Astrocyte (in vitro differentiated cells and primary cell): ENCODE results near the gene TPM3. TPM values are rescaled to one million over a fixed set of nuclear protein-coding genes. Genes with fewer than 3 reads are reported as not detected.
"Not testable (repeated sequence)": the region's sequence is repeated elsewhere in the genome, so short reads cannot be mapped to it uniquely, and the experiment has no call there.

Source experiments
- DNase-seq: peaks from one replicate; pipeline ENCODE4 v3.0.0-alpha.2; 2010; ENCODE audit warnings: low read depth
- FAIRE-seq: peaks from 2 replicates; lab custom pipeline; 2011; peaks lifted over from hg19 to GRCh38; lab: Jason Lieb, UNC
- H2AFZ ChIP-seq: 2 replicates; pipeline ENCODE4 v1.6.0; 2012; ENCODE audit warnings: low read depth, low read length, inconsistent platforms
- H3K27ac ChIP-seq: 2 replicates; pipeline ENCODE4 v1.5.1; 2011; ENCODE audit warnings: low read depth, low read length, inconsistent platforms
- H3K27me3 ChIP-seq: 2 replicates; pipeline ENCODE4 v1.6.0; 2011; ENCODE audit warnings: low read length, inconsistent platforms; ENCODE audit not compliant: insufficient read depth
- H3K36me3 ChIP-seq: 2 replicates; pipeline ENCODE4 v1.5.1; 2011; ENCODE audit warnings: low read length, inconsistent platforms; ENCODE audit not compliant: insufficient read depth
- H3K4me1 ChIP-seq: 2 replicates; pipeline ENCODE4 v1.5.1; 2011; ENCODE audit warnings: low read length, inconsistent platforms; ENCODE audit not compliant: insufficient read depth
- H3K4me2 ChIP-seq: 2 replicates; pipeline ENCODE4 v1.6.0; 2012; ENCODE audit warnings: low read length, inconsistent platforms
- H3K4me3 ChIP-seq: 2 replicates; pipeline ENCODE4 v1.5.1; 2011; ENCODE audit warnings: low read depth, mild to moderate bottlenecking, low read length, inconsistent platforms; ENCODE audit not compliant: insufficient read depth
- H3K79me2 ChIP-seq: 2 replicates; pipeline ENCODE4 v1.6.0; 2012; ENCODE audit warnings: mild to moderate bottlenecking, low read length, inconsistent platforms; ENCODE audit not compliant: insufficient read depth
- H3K9ac ChIP-seq: 2 replicates; pipeline ENCODE4 v1.6.0; 2012; ENCODE audit warnings: mild to moderate bottlenecking, low read length, inconsistent platforms
- H3K9me3 ChIP-seq: 2 replicates; pipeline ENCODE4 v1.5.1; 2012; ENCODE audit warnings: low read depth, mild to moderate bottlenecking, low read length, inconsistent platforms; ENCODE audit not compliant: insufficient read depth
- H4K20me1 ChIP-seq: 2 replicates; pipeline ENCODE4 v1.6.0; 2012; ENCODE audit warnings: low read length, inconsistent platforms; ENCODE audit not compliant: insufficient read depth
- H3K27ac Mint-ChIP-seq: one replicate; pipeline ENCODE4 v1.8.0; 2021; ENCODE audit warnings: mild to moderate bottlenecking, mixed read lengths; ENCODE audit not compliant: unreplicated experiment
- H3K27me3 Mint-ChIP-seq: one replicate; pipeline ENCODE4 v1.8.0; 2021; ENCODE audit warnings: low read depth, mixed read lengths; ENCODE audit not compliant: unreplicated experiment
- H3K36me3 Mint-ChIP-seq: one replicate; pipeline ENCODE4 v1.8.0; 2021; ENCODE audit warnings: low read depth, mixed read lengths; ENCODE audit not compliant: unreplicated experiment
- H3K4me1 Mint-ChIP-seq: one replicate; pipeline ENCODE4 v1.8.0; 2021; ENCODE audit warnings: low read depth, mixed read lengths; ENCODE audit not compliant: unreplicated experiment
- H3K4me3 Mint-ChIP-seq: one replicate; pipeline ENCODE4 v1.8.0; 2021; ENCODE audit warnings: mild to moderate bottlenecking, moderate library complexity, mixed read lengths; ENCODE audit not compliant: unreplicated experiment
- H3K9me3 Mint-ChIP-seq: one replicate; pipeline ENCODE4 v1.8.0; 2021; ENCODE audit warnings: mild to moderate bottlenecking, mixed read lengths; ENCODE audit not compliant: unreplicated experiment
- CTCF ChIP-seq: IDR thresholded peaks from 2 replicates; pipeline ENCODE4 v1.5.1; 2011; ENCODE audit warnings: low read depth, mild to moderate bottlenecking, inconsistent platforms, low read length, moderate library complexity; ENCODE audit not compliant: insufficient read depth
- EZH2 ChIP-seq: IDR thresholded peaks from 2 replicates; pipeline ENCODE4 v1.6.1; 2012; ENCODE audit warnings: mild to moderate bottlenecking, low read length, inconsistent platforms; ENCODE audit not compliant: insufficient read depth
- total RNA-seq: library from RNA; stranded (reverse); gene quantifications from 2 replicates; pipeline ENCODE4 v1.2.1, GENCODE V29; 2021

The TPM3 gene
- total RNA-seq, 1 donor from 2014 or later, result 687 TPM

DNA sequence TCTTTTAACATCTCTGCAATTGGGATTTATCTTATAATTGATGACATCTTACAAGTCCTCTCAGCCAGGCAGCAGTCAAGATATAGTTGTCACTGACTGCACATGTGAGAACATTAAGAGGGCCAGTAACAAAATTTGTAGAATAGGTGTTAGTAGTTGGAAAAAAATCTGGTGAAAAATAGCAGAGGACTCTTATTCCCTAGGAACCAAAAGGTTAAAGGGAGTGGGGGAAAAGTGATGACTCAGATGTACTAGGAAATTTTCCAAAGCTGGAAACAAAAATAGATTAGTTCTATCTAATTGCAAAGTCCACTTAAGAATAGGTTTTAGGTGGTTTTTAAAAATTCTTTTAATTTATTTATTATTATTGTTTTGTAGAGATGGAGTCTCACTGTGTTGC, 40.6 kb downstream of the TPM3 start:
- Histone ChIP-seq H3K36me3 (peaks cover 6% of the 10 kb centered on the region), H3K9me3 (no peaks in the 10 kb centered on the region), H4K20me1 (peaks cover 20% of the 10 kb centered on the region), H3K4me2 (no peak overlapping the region), H3K4me3 (no peak overlapping the region), H3K4me1 (no peaks in the 10 kb centered on the region), H3K27ac (no peak overlapping the region), H2AFZ (no peak overlapping the region), H3K79me2 (no peaks in the 10 kb centered on the region), H3K9ac (no peak overlapping the region), H3K27me3 (no peaks in the 10 kb centered on the region)
- Mint-ChIP-seq H3K9me3 (no peaks in the 10 kb centered on the region), H3K27ac (no peak overlapping the region), H3K4me3 (no peak overlapping the region), H3K36me3 (peaks cover 5% of the 10 kb centered on the region), H3K27me3 (no peaks in the 10 kb centered on the region), H3K4me1 (peaks cover 19% of the 10 kb centered on the region)
- no peak for DNase-seq
- no peak for TF ChIP-seq CTCF
- TF ChIP-seq EZH2, result no peak
- FAIRE-seq, result no peak

DNA sequence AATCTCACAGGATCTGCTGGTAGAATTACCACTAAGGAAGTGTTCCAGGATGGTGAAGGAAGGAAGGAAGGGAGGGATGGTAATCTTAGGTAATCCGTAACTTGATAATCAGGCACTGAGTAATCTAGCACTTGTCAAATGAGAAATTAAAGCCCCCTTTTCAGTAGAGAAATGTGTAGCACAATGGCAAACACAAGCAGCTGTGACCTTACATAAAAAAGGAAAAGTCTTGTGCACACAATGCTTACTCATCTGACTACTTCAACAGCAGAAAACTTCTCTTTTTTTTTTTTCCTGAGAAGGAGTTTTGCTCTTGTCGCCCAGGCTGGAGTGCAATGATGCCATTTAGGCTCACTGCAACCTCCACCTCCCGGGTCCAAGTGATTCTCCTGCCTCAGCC, 43.1 kb downstream of the TPM3 start:
- Histone ChIP-seq H2AFZ (no peak overlapping the region), H3K4me1 (no peaks in the 10 kb centered on the region), H3K4me2 (no peak overlapping the region), H3K9me3 (no peaks in the 10 kb centered on the region), H4K20me1 (peaks cover 2% of the 10 kb centered on the region), H3K27ac (no peak overlapping the region), H3K4me3 (no peak overlapping the region), H3K79me2 (no peaks in the 10 kb centered on the region), H3K36me3 (no peaks in the 10 kb centered on the region), H3K9ac (no peak overlapping the region), H3K27me3 (no peaks in the 10 kb centered on the region)
- no peak for FAIRE-seq
- DNase-seq, result peak; percentile 25
- no peak for TF ChIP-seq EZH2
- TF ChIP-seq CTCF, result no peak
- Mint-ChIP-seq H3K27ac (no peak overlapping the region), H3K4me3 (no peak overlapping the region), H3K9me3 (no peaks in the 10 kb centered on the region), H3K36me3 (no peaks in the 10 kb centered on the region), H3K27me3 (no peaks in the 10 kb centered on the region), H3K4me1 (peaks cover 5% of the 10 kb centered on the region)

DNA sequence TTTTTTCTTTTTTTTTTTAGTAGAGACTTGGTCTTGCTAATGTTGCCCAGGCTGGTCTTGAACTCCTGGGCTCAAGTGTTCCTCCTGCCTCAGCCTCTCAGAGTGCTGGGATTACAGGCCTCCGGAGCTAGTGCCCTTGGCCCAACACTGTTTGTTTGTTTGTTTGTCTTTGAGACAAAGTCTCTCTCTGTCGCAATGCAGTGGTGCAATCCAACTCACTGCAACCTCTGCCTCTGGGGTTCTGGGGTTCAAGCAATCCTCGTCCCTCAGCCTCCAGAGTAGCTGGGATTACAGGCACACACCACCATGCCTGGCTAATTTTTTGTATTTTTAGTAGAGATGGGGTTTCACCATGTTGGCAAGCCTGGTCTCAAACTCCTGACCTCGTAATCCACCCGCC, 44.4 kb downstream of the TPM3 start:
- not testable (repeated sequence) for H3K9me3 ChIP-seq, H3K9me3 Mint-ChIP-seq, H3K4me1 Mint-ChIP-seq, H4K20me1 ChIP-seq, FAIRE-seq, H3K27ac Mint-ChIP-seq, H3K4me2 ChIP-seq, H3K4me1 ChIP-seq, H3K36me3 Mint-ChIP-seq, H3K4me3 ChIP-seq, H3K36me3 ChIP-seq, DNase-seq, H3K27me3 ChIP-seq, H3K79me2 ChIP-seq, H3K27ac ChIP-seq, H3K9ac ChIP-seq, H2AFZ ChIP-seq, H3K27me3 Mint-ChIP-seq, H3K4me3 Mint-ChIP-seq
